Activated CD4-positive, alpha-beta memory T cell treated with anti-CD3 and anti-CD28 coated beads for 36 hours (primary cell): ENCODE results near the gene G0S2. TPM values are rescaled to one million over a fixed set of nuclear protein-coding genes. Genes with fewer than 3 reads are reported as not detected.
"Not testable (repeated sequence)": the region's sequence is repeated elsewhere in the genome, so short reads cannot be mapped to it uniquely, and the experiment has no call there.

Experiments
- CTCF ChIA-PET: fragments of 350-600 bp; sonication (Branson Sonifier 250); formaldehyde crosslinking; loops from one replicate; lab custom pipeline; 2021; ENCODE audit warnings: antibody characterized with exemption, inconsistent platforms; lab: Charles Lee
- POLR2A ChIA-PET: fragments of 350-600 bp; sonication (Branson Sonifier 250); formaldehyde crosslinking; loops from one replicate; lab custom pipeline; 2021; ENCODE audit warnings: antibody characterized with exemption; lab: Charles Lee
- DNase-seq: peaks from one replicate; pipeline ENCODE4 v3.0.0-alpha.2; 2020
- H3K27ac Mint-ChIP-seq: one replicate; pipeline ENCODE4 v1.8.0; 2021; ENCODE audit warnings: mixed read lengths
- H3K27me3 Mint-ChIP-seq: one replicate; pipeline ENCODE4 v1.8.0; 2021; ENCODE audit warnings: mixed read lengths
- H3K36me3 Mint-ChIP-seq: one replicate; pipeline ENCODE4 v1.8.0; 2021; ENCODE audit warnings: mixed read lengths
- H3K4me1 Mint-ChIP-seq: one replicate; pipeline ENCODE4 v1.8.0; 2021; ENCODE audit warnings: low read depth, mixed read lengths
- H3K4me3 Mint-ChIP-seq: one replicate; pipeline ENCODE4 v1.8.0; 2021; ENCODE audit warnings: mild to moderate bottlenecking, mixed read lengths
- H3K9me3 Mint-ChIP-seq: one replicate; pipeline ENCODE4 v1.8.0; 2021; ENCODE audit warnings: mixed read lengths
- intact Hi-C: fragments of 100-400 bp; cut with micrococcal nuclease; formaldehyde crosslinking; loops from one replicate; pipeline ENCODE4 v1.15.1; 2023
- total RNA-seq, 2 experiments: library from RNA; stranded (reverse); gene quantifications; one replicate each; pipeline ENCODE4 v1.2.3, GENCODE V29; 2021

The G0S2 gene
- total RNA-seq, 2 experiments from 2014 or later, result 92.7 to 93.1 TPM

DNA sequence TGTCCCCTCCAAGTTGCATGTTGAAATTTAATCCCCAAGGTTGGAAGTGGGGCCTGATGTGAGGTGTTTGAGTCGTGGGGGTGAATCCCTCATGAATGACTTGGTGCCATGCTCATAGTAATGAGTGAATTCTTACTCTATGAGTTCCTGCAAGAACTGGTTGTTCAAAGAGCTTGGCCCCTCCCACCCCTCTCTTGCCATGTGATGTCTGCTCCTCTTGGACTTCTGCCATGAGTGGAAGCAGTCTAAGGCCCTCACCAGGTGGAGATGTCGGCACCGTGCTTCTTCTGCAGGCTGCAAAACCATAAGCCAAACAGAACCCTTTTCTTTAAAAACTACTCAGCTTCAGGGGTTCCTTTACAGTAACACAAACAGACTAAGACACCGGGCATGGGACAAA lies 14.3 kb downstream of the G0S2 start:
- Mint-ChIP-seq H3K27ac (no peak overlapping the region), H3K36me3 (no peaks in the 10 kb centered on the region), H3K4me3 (no peak overlapping the region), H3K4me1 (peaks cover 65% of the 10 kb centered on the region), H3K27me3 (no peaks in the 10 kb centered on the region), H3K9me3 (no peaks in the 10 kb centered on the region)
- no peak for DNase-seq
- ChIA-PET POLR2A (no interaction called here), CTCF (interaction anchor here (1.2 to 5.3 kb wide), 8 partner anchors 9 to 123 kb away, joined by 3 to 44 read pairs (median 6); partner anchors contain the start of gene G0S2)
- intact Hi-C loops, result no loop called here

DNA sequence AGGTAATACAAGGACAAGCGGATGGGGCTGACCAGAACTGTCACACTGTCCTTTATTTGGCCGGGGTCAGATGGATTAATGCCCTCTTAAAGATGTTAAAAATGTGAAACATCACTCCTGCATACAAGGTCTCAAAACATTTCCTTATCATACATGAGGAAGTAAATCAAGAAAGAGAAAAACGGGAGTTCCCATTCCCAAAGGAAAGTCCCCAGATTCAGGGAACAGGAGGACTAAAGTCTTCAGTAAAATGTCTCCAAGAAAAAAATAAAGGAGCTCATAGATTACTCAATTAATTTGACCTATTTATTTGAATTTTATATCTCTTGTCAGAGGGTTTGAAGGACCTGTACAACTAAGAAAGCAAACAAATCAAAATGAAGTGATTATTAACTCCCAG lies 16.0 kb downstream of the G0S2 start:
- intact Hi-C loops, result no loop called here
- no peak for DNase-seq
- peaks cover 63% of the 10 kb centered on the region for H3K4me1 Mint-ChIP-seq

DNA sequence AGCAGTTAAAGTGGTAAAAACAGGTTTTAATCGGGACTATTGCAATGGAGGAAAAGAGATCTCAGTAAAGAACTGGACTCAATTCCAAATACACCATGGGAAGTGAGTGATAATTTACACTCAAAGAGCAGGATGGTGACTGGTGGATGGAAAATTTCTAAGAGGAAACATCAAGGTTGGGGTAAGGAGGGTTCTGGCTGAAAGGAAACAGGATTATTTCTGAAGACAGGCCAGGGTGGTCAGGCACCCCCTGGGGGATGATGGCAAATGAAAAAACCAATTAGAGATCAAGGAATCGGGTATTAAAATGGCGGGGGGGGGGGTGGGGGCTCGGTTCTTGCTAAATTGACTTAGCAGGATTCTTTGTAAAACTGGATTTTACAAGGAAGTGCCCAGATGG lies 17.1 kb downstream of the G0S2 start:
- no peak for DNase-seq
- POLR2A ChIA-PET, result no interaction called here
- no peaks in the 10 kb centered on the region for H3K27me3 Mint-ChIP-seq
- H3K4me3 Mint-ChIP-seq, result no peak overlapping the region
- no peaks in the 10 kb centered on the region for H3K9me3 Mint-ChIP-seq
- CTCF ChIA-PET, result interaction anchor here (1.3 to 5.2 kb wide), 22 partner anchors 10 to 126 kb away, joined by 3 to 44 read pairs (median 8); partner anchors contain the start of genes HSD11B1, LAMB3 and TRAF3IP3
- H3K4me1 Mint-ChIP-seq, result peaks cover 62% of the 10 kb centered on the region
- H3K27ac Mint-ChIP-seq, result peak overlapping the region; percentile 47
- intact Hi-C loops, result loop anchor here (2.0 kb wide), 2 partner anchors 89 to 123 kb away; no protein-coding TSS in a partner anchor
- no peaks in the 10 kb centered on the region for H3K36me3 Mint-ChIP-seq

More for the DNA sequence above, 16.0 kb downstream of the G0S2 start:
- H3K9me3 Mint-ChIP-seq, result no peaks in the 10 kb centered on the region
- H3K27ac Mint-ChIP-seq, result no peak overlapping the region
- ChIA-PET CTCF (interaction anchor here (1.0 to 5.2 kb wide), 7 partner anchors 11 to 125 kb away, joined by 3 to 44 read pairs (median 13); partner anchors contain the start of gene G0S2), POLR2A (no interaction called here)
- no peaks in the 10 kb centered on the region for H3K27me3 Mint-ChIP-seq
- H3K36me3 Mint-ChIP-seq, result no peaks in the 10 kb centered on the region
- H3K4me3 Mint-ChIP-seq, result no peak overlapping the region

DNA sequence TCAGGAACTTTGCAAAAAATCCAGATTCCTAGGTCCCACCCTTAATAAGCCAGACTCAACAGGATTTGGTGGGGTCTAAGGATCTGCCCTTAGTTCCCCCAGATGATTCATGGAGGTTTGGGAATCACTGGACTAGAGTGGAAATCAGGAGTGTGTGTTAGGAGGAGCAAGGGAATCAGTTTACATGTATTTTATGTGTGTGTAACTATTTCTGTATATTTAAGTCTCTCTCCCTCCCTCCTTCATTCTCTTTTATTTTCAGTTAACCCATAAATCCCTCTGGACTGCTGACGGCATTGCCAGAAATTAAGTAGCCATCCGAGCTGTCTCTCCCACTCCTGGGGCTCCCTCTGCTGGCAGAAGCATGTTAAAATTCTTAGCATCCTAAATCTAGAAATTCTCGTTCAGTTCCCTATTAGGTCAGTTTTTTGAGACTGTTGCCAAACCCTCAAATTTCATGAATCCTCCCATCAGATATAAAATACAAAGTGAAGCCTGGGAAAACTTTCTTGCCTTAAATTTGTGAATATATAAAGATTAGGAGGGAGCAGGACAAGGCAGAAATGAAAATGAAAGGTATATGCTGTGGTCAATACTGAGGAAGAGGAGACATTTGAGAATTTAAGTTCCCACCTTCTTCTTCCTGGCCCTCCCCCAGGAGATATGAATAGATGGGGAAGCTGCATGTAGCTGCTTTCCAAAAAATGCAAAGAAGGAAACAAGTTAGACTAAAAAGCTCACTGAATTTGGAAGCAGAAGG lies 17.7 kb downstream of the G0S2 start:
- ChIA-PET CTCF (interaction anchor here (0.6 to 5.2 kb wide), 33 partner anchors 9 to 1988 kb away, joined by 3 to 44 read pairs (median 5); partner anchors contain the start of genes HSD11B1, LAMB3 and TRAF3IP3), POLR2A (no interaction called here)
- intact Hi-C loops, result loop anchor here (1.0 to 2.0 kb wide), 5 partner anchors 42 to 124 kb away; no protein-coding TSS in a partner anchor
- Mint-ChIP-seq H3K36me3 (no peaks in the 10 kb centered on the region), H3K4me1 (peaks cover 61% of the 10 kb centered on the region), H3K4me3 (peak overlapping the region; percentile 22), H3K27me3 (no peaks in the 10 kb centered on the region), H3K27ac (peak overlapping the region; percentile 7), H3K9me3 (no peaks in the 10 kb centered on the region)
- peak; percentile 83 for DNase-seq

DNA sequence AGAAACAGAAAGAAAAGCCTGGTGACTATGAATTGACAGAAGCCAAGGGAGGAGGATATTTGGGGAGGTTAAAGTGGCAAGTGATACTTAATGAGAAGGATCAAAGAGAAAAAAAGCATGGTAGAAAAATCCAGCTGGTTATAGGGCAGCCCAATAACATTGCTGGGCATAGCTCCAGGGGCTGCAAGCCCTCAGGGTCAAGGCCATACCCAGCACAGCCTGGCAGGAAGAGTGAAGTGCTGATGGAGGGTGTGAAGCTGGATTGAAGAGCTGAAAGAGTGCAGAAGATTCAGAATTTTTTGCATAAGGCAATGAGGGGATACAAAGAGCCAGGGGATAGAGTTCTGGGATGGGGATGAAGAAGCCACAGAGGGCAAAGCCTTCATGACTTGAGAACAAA lies 21.5 kb downstream of the G0S2 start:
- Mint-ChIP-seq H3K27ac (peak overlapping the region; percentile 73), H3K27me3 (no peaks in the 10 kb centered on the region), H3K36me3 (no peaks in the 10 kb centered on the region), H3K4me1 (peaks cover 75% of the 10 kb centered on the region), H3K9me3 (no peaks in the 10 kb centered on the region), H3K4me3 (peak overlapping the region; percentile 25)
- ChIA-PET CTCF (interaction anchor here (1.0 to 1.3 kb wide), 3 partner anchors 9 to 120 kb away, joined by 3 to 5 read pairs (median 4); no protein-coding TSS in a partner anchor), POLR2A (interaction anchor here (0.7 to 1.0 kb wide), 2 partner anchors 10 to 28 kb away, joined by 3 read pairs; no protein-coding TSS in a partner anchor)
- intact Hi-C loops, result loop anchor here (2.0 kb wide), 1 partner anchor 14 kb away; no protein-coding TSS in a partner anchor
- no peak for DNase-seq

DNA sequence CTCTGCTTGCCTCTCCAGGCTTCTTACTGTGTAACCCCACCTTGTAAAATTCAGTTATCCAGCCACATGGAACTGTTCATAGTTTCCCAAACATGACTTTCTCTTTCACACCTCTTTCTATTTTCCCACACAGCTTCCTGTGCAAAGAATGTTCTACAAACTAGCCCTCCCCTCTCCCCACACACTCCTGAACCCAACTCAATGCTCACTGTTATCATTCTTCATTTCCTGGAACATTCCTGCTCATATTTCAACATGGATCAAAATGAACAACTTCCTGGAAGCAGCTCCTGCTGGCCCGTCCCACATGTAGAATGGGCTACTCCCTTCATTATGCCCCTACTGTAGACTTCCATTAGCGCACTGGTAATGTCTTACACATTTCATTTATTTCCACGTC lies 21.9 kb downstream of the G0S2 start:
- Mint-ChIP-seq H3K27ac (peak overlapping the region; percentile 73), H3K27me3 (no peaks in the 10 kb centered on the region), H3K4me3 (peak overlapping the region; percentile 28), H3K4me1 (peaks cover 77% of the 10 kb centered on the region), H3K36me3 (no peaks in the 10 kb centered on the region), H3K9me3 (no peaks in the 10 kb centered on the region)
- POLR2A ChIA-PET, result interaction anchor here (0.5 to 1.0 kb wide), 3 partner anchors 10 to 27 kb away, joined by 3 read pairs; no protein-coding TSS in a partner anchor
- DNase-seq, result no peak
- CTCF ChIA-PET, result interaction anchor here (1.0 to 2.3 kb wide), 4 partner anchors 9 to 128 kb away, joined by 3 to 8 read pairs (median 4); no protein-coding TSS in a partner anchor
- intact Hi-C loops, result loop anchor here (2.0 kb wide), 1 partner anchor 14 kb away; no protein-coding TSS in a partner anchor

DNA sequence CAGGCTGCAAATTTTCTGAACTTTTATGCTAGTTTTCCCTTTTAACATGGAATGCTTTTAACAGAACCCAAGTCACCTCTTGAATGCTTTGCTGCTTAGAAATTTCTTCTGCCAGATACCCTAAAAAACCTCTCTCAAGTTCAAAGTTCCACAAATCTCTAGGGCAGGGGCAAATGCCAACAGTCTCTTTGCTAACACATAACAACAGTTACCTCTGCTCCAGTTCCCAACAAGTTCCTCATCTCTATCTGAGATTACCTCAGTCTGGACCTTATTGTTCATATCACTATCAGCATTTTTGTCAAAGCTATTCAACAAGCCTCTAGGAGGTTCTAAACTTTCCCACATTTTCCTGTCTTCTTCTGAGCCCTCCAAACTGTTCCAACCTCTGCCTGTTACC lies 25.5 kb downstream of the G0S2 start:
- peaks cover 73% of the 10 kb centered on the region for H3K4me1 Mint-ChIP-seq
- H3K9me3 Mint-ChIP-seq, DNase-seq, H3K27me3 Mint-ChIP-seq, H3K4me3 Mint-ChIP-seq, intact Hi-C loops, H3K36me3 Mint-ChIP-seq: not testable (repeated sequence)
- peak overlapping the region; percentile 47 for H3K27ac Mint-ChIP-seq
- POLR2A ChIA-PET, result interaction anchor here (1.8 kb wide), 1 partner anchor 55 kb away, joined by 6 read pairs; the partner anchor contains the start of gene TRAF3IP3
- CTCF ChIA-PET, result interaction anchor here (1.5 kb wide), 1 partner anchor 48 kb away, joined by 5 read pairs; no protein-coding TSS in a partner anchor

DNA sequence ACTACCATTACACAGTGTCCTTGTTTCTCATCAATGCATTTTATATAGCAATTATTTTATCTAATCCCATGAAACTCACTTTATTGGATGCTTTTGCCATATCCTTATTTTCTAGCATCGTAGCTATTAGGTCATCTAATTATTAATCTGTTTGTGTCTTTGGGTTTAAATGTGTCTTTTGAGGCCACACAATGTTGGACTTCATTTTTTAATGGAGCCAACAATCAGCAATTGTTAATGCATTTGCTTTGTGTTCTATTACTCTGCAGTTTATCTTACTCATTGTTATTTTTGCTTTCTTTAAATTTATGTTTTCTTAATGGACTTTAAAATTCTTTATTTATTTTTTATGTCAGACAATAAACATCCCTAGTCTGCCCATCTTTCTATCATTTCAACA lies 27.6 kb downstream of the G0S2 start:
- Mint-ChIP-seq H3K9me3 (no peaks in the 10 kb centered on the region), H3K4me3 (no peak overlapping the region), H3K36me3 (peaks cover 18% of the 10 kb centered on the region), H3K27ac (no peak overlapping the region), H3K4me1 (peaks cover 74% of the 10 kb centered on the region), H3K27me3 (no peaks in the 10 kb centered on the region)
- intact Hi-C loops, result no loop called here
- CTCF ChIA-PET, result interaction anchor here (0.6 to 2.0 kb wide), 6 partner anchors 10 to 137 kb away, joined by 3 to 7 read pairs (median 4); no protein-coding TSS in a partner anchor
- no peak for DNase-seq
- POLR2A ChIA-PET, result interaction anchor here (5.1 kb wide), 1 partner anchor 34 kb away, joined by 23 read pairs; no protein-coding TSS in a partner anchor

DNA sequence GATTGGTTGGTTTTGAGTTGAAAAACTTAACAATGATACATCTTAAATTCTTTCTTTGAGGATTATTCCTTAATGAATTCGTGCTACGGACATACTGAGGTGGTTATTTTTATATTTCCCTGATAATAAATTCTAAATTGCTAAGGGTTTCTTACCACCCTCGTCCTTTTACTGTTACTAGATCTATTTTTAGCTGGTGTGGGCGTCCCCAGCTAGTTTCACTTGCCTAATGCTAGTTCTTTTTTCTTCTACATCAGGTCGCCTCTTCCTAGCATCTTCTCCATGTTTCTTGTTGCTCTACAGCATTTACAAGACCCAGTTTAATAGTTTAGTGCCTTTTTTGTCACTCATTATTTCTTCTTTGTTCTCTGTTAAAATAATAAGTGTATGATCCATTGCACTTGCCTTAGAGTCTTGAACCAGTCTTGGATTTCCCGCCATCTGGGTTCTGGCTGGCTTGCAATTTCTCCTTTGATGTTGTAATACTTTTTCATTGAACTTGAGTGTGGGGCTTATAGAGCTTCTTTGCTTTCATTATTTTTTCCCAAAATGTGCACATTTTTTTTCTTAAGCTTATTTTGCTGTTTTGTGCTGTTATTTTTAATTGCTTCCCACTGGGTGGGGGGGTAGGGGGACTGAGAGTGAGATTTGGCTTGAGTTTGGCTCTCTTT lies 28.8 kb downstream of the G0S2 start:
- peaks cover 78% of the 10 kb centered on the region for H3K4me1 Mint-ChIP-seq
- H3K9me3 Mint-ChIP-seq, result no peaks in the 10 kb centered on the region
- peak; percentile 40 for DNase-seq
- peaks cover 23% of the 10 kb centered on the region for H3K36me3 Mint-ChIP-seq
- ChIA-PET POLR2A (interaction anchor here (0.9 to 5.1 kb wide), 5 partner anchors 19 to 53 kb away, joined by 3 to 23 read pairs (median 4); no protein-coding TSS in a partner anchor), CTCF (interaction anchor here (1.2 to 2.0 kb wide), 7 partner anchors 11 to 138 kb away, joined by 3 to 10 read pairs (median 4); no protein-coding TSS in a partner anchor)
- no peaks in the 10 kb centered on the region for H3K27me3 Mint-ChIP-seq
- peak overlapping the region; percentile 54 for H3K4me3 Mint-ChIP-seq
- intact Hi-C loops, result no loop called here
- peak overlapping the region; percentile 91 for H3K27ac Mint-ChIP-seq

DNA sequence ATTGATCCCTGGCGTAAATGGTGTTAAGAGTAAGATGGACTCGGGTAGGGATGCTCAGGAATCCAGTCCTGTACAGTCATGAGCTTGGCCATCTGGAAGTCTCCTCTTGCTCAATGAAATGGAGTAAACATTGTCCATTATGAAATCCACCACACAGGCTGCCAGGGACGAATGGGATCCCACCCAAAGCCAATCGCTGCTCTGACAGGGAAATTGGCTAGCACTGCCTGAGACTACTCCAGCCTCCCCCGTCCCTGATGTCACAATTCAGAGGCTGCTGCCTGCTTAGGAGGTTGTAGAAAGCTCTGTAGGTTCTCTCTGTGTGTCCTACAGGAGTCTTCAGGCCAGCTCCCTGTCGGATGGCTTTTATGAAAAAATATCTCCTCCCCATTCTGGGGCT lies 29.4 kb downstream of the G0S2 start, which contains the start of gene HSD11B1:
HSD11B1 (plus strand) TSS at position 263 of the 400 bp plus-strand sequence; CDS start at position 360, 97 bp downstream.
- H3K27me3 Mint-ChIP-seq, result no peaks in the 10 kb centered on the region
- ChIA-PET CTCF (interaction anchor here (1.0 to 2.0 kb wide), 6 partner anchors 12 to 139 kb away, joined by 3 to 10 read pairs (median 4); no protein-coding TSS in a partner anchor), POLR2A (interaction anchor here (0.6 to 5.1 kb wide), 8 partner anchors 19 to 52 kb away, joined by 3 to 23 read pairs (median 4); partner anchors contain the start of gene G0S2)
- peaks cover 27% of the 10 kb centered on the region for H3K36me3 Mint-ChIP-seq
- peak within 1 kb of the TSS; percentile 91 for H3K27ac Mint-ChIP-seq
- intact Hi-C loops, result no loop called here
- peak; percentile 17 for DNase-seq
- no peaks in the 10 kb centered on the region for H3K9me3 Mint-ChIP-seq
- H3K4me1 Mint-ChIP-seq, result peaks cover 78% of the 10 kb centered on the region
- peak within 1 kb of the TSS; percentile 54 for H3K4me3 Mint-ChIP-seq
